ENCODE measurements around the gene LRRC8D. TPM values are rescaled to one million over a fixed set of nuclear protein-coding genes. Genes with fewer than 3 reads are reported as not detected.

Gene LRRC8D
- total RNA-seq, 4 donors from 2014 or later, result 6.9 to 13.2 (median 8.8) TPM

DNA sequence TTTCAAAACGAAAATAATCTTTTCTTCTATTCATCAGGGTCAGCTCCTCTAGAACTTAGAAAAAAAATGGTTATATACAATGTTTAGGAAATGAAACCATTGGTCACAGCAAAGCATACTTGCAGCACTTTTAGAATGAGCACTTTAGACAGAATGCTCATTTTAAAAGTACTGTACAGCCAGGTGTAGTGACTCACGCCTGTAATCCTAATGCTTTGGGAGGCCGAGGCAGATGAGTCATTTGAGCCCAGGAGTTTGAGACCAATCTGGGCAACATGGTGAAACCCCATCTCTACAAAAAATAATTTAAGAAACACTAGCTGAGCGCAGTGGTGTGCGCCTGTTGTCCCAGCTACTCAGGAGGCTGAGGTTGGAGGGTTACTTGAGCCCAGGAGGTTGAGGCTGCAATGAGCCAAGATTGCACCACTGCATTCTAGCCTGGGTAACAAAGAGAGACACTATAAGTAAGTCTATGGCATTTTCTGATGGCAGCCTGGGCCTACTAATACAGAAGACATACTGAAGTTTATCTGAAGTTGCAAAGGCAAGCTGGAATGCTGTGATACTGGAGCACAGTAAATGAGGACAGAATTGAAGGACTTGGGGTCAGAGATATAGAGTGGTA is 125.1 kb downstream of the LRRC8D start:
- no peak for TF ChIP-seq CTCF (IDR thresholded peaks at IDR 0.05)
- no peak for DNase-seq (ENCODE audit: low spot score)
- no peak for ATAC-seq (ENCODE audit: low FRiP score)

- no peak for DNase-seq (ENCODE audit: low spot score)
- ATAC-seq (ENCODE audit: low FRiP score), result no peak
- no peak for TF ChIP-seq CTCF (IDR thresholded peaks at IDR 0.05)
These were observed 125.7 kb downstream of the LRRC8D start for GRCh38 chr1:89946532-89946931.

GRCh38 chr1:89948722-89949345 is 128.0 kb downstream of the LRRC8D start:
- no peak for DNase-seq (ENCODE audit: low spot score)
- TF ChIP-seq CTCF (IDR thresholded peaks at IDR 0.05), result no peak
- no peak for ATAC-seq (ENCODE audit: low FRiP score)

GRCh38 chr1:89949991-89950624 is 129.3 kb downstream of the LRRC8D start:
- DNase-seq (ENCODE audit: low spot score) (no peak), ATAC-seq (ENCODE audit: low FRiP score) (no peak)
- no peak for TF ChIP-seq CTCF (IDR thresholded peaks at IDR 0.05)

GRCh38 chr1:89950703-89951102 is 129.9 kb downstream of the LRRC8D start:
- ATAC-seq (ENCODE audit: low FRiP score) (no peak), DNase-seq (ENCODE audit: low spot score) (no peak)
- TF ChIP-seq CTCF (IDR thresholded peaks at IDR 0.05), result no peak

- no peak for DNase-seq (ENCODE audit: low spot score)
- no peak for TF ChIP-seq CTCF (IDR thresholded peaks at IDR 0.05)
These were observed 131.2 kb downstream of the LRRC8D start for GRCh38 chr1:89951766-89952604.

More at GRCh38 chr1:89951766-89952604, 131.2 kb downstream of the LRRC8D start:
- no peak for ATAC-seq (ENCODE audit: low FRiP score)
